IPS DF 6.9 (cell line): ENCODE data around the gene RMP24.

ENCODE experiments used
- DNase-seq: peaks from one replicate; pipeline ENCODE4 v3.0.0-alpha.2; 2013; ENCODE audit warnings: low read depth, low spot score
- H3K27ac ChIP-seq: one replicate; pipeline ENCODE4 v1.5.1; 2013; ENCODE audit warnings: low read length, control low read depth
- H3K27me3 ChIP-seq: 2 replicates; pipeline ENCODE4 v1.6.1; 2013; ENCODE audit warnings: mild to moderate bottlenecking, low read length; ENCODE audit not compliant: control insufficient read depth, insufficient read depth
- H3K36me3 ChIP-seq: 2 replicates; pipeline ENCODE4 v1.6.1; 2013; ENCODE audit warnings: low read length; ENCODE audit not compliant: control insufficient read depth, insufficient read depth
- H3K4me1 ChIP-seq: 2 replicates; pipeline ENCODE4 v1.6.1; 2013; ENCODE audit warnings: low read length; ENCODE audit not compliant: control insufficient read depth, insufficient read depth
- H3K4me3 ChIP-seq: 2 replicates; pipeline ENCODE4 v1.5.1; 2013; ENCODE audit warnings: mild to moderate bottlenecking, low read length
- H3K9me3 ChIP-seq: 2 replicates; pipeline ENCODE4 v1.6.1; 2013; ENCODE audit warnings: low read length, inconsistent platforms; ENCODE audit not compliant: control insufficient read depth, insufficient read depth
- WGBS: extraction: QIAGEN DNeasy Blood & Tissue Kit; methylation state at CpG from one replicate; pipeline ENCODE4 v1.1.7; 2013; ENCODE audit warnings: mixed read lengths, missing lambda C conversion rate; ENCODE audit not compliant: insufficient read length, insufficient coverage; 5-methylcytosine and 5-hydroxymethylcytosine counted together

The RMP24 gene

DNA sequence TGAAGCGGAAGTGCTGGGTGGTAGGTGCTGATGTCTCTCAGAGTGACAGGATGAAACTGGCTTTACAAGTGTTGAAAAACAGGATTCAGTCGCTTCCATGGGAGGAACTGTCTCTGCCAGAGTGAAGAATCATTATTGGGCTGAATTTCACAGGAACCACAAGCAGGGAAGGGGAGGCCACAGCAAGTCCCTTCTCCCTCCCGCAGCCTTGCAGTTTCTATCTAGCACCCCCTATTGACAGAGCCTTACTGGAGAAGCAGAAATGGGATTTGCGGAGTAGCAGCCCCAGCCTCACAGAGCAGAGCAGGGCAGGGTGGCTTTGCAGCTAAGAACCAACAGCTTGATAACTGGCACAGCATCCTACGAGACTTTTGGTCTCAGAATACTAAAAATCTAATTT lies 33.3 kb upstream of the RMP24 start:
- DNase-seq, result peak; percentile 54
- Histone ChIP-seq H3K36me3 (peaks cover 8% of the 10 kb centered on the region; the same call in 1 of the 2 replicates), H3K9me3 (no peaks in the 10 kb centered on the region; the same call in 1 of the 2 replicates), H3K4me3 (no peak overlapping the region), H3K27ac (no peak overlapping the region), H3K27me3 (no peaks in the 10 kb centered on the region), H3K4me1 (0 out of 2 replicates have a peak, but pooled peaks cover 3% of the 10 kb centered on the region)
- no CpG with 5 or more reads among the region's 5 CpGs for WGBS

DNA sequence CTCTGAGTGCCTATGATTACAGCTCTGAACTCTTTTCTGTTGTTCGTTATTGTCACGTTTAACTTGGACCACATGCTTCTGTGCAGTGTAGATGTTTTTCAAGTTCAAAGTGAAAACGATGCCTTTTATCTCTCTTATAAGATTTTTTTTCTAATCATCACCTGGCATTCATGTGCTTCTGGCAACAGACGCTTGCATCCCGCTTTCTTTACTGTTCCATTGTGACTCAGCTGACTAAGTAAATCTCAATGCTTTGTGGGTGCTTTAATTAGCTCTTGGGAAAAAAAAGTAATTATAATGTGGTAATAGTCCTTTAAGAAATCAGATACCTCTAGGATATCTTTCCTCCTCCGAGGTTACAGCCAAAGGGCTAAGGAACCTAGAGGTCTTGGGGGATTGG lies 31.2 kb upstream of the RMP24 start:
- 0 out of 2 replicates have a peak, but pooled peaks cover 6% of the 10 kb centered on the region for H3K4me1 ChIP-seq
- no peaks in the 10 kb centered on the region for H3K27me3 ChIP-seq
- peaks cover 8% of the 10 kb centered on the region; the same call in 1 of the 2 replicates for H3K36me3 ChIP-seq
- DNase-seq, result no peak
- WGBS, result no CpG with 5 or more reads among the region's 6 CpGs
- H3K9me3 ChIP-seq, result no peaks in the 10 kb centered on the region
- H3K4me3 ChIP-seq, result no peak overlapping the region
- no peak overlapping the region for H3K27ac ChIP-seq

DNA sequence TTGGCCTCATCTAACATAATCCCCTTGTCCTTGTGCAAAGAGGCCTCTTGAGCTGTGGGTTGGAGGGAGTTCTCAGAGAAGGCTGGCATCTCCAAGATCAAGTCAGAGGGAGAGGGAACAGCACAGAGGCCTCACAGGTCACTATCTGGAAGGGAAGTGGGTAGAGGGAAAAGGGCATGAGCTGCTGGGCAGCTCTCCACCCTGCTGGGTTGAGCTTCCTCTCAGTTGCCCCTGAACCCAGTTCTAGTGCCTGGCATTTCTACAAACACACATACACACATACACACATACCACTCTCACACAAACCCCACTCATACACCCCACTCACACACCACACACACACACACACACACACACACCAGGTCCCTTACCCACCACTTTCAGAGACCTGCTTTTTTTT lies 30.3 kb upstream of the RMP24 start:
- no peak overlapping the region for H3K27ac ChIP-seq
- H3K4me1 ChIP-seq, result 0 out of 2 replicates have a peak, but pooled peaks cover 7% of the 10 kb centered on the region
- no peak overlapping the region for H3K4me3 ChIP-seq
- no peaks in the 10 kb centered on the region for H3K9me3 ChIP-seq
- H3K36me3 ChIP-seq, result peaks cover 6% of the 10 kb centered on the region; the same call in 1 of the 2 replicates
- H3K27me3 ChIP-seq, result no peaks in the 10 kb centered on the region
- no peak for DNase-seq

DNA sequence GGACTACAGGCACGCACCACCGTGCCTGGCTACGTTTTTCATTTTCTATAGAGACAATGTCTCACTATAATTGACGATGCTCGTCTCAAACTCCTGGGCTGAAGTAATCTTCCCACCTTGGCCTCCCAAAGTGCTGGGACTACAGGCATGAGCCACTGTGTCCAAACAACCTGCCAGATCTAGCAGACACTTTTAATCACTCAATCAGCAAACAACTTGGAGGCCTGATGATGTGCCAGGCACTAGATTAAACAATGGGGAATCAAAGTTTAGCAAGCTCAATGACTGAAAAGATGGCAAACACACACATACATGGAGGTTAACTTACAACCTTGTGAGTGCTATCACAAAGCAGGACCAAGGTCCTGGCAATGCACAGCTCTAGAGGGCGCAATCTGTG lies 29.8 kb upstream of the RMP24 start:
- WGBS, result no CpG with 5 or more reads among the region's 6 CpGs
- no peak for DNase-seq
- Histone ChIP-seq H3K4me1 (0 out of 2 replicates have a peak, but pooled peaks cover 7% of the 10 kb centered on the region), H3K9me3 (no peaks in the 10 kb centered on the region), H3K36me3 (peaks cover 5% of the 10 kb centered on the region; the same call in 1 of the 2 replicates), H3K4me3 (no peak overlapping the region), H3K27ac (no peak overlapping the region), H3K27me3 (no peaks in the 10 kb centered on the region)

DNA sequence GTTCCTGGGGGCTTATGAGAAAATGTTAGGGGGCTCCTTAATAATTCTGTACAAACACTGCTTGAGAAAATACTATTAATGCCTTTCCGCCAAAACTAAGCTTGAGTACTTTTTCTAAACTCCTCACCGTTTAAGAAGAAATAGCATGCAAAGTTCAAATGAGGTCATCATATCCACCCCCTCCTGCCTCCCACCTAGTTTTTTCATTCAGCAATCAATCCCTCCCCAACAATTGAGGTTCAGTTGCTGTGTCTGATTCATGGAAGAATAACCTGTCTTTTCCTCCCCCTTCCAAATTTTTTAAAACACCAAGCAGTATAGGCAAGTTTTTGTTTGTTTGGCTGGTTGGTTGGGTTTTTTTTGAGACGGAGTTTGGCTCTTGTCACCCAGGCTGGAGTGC lies 24.4 kb upstream of the RMP24 start:
- Histone ChIP-seq H3K4me1 (0 out of 2 replicates have a peak, but pooled peaks cover 4% of the 10 kb centered on the region), H3K27me3 (no peaks in the 10 kb centered on the region), H3K36me3 (no peaks in the 10 kb centered on the region), H3K9me3 (no peaks in the 10 kb centered on the region), H3K27ac (no peak overlapping the region), H3K4me3 (no peak overlapping the region)
- DNase-seq, result no peak
- WGBS, result no CpG with 5 or more reads among the region's 3 CpGs

DNA sequence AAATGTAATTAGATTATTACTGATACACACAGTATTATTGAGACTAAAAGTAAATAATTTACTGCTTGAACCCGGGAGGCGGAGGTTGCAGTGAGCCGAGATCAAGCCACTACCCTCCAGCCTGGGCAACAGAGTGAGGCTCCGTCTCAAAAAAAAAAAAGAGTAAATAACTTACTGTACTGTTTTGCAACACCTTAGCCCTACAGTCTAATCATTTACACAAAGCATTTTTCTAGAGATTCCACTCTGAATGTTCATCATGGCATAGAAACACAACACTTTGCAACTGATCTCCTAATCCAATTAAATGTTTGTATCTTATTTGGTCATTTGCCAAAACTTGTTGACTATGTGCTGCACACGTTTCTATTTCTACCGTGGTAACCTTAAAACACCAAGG lies 23.4 kb upstream of the RMP24 start:
- WGBS, result no CpG with 5 or more reads among the region's 6 CpGs

DNA sequence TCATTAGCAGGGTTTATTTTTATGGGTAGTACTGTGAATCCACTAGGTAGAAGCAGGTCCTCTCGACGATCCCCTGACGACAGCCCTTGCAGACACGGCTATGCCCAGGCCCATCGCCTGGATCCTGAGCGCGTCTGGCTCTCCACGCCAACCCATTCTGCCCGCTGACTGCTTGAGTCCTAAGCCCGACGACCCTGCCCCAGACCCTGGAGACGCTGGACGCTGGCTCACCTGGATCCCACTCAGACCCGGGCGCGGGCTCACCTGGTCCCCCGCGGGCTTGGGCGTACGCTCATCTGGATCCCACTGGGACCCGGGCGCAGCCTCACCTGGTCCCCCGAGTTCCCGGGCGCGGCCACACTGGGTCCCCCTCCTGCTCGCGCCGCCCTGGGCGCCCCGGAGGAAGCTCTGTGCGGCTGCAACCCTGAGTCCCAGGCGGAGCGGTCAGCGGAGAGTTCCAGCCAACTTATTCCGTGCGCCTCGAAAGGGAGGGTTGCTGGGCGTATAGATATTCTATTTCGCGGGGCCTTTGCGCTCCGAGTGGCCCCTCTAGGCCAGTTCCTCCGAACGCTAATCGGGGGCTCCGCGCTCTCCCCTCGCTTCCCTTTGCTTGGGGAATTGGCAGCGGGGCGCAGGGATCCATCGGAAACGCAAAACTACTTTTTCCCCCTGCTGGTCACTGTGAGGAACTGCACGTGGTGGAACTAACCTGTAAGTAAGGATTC lies 22.4 kb upstream of the RMP24 start:
- H3K4me3 ChIP-seq, result peak overlapping the region; percentile 54
- WGBS, result no CpG with 5 or more reads among the region's 54 CpGs
- no peak overlapping the region for H3K27ac ChIP-seq
- H3K36me3 ChIP-seq, result no peaks in the 10 kb centered on the region
- peak; percentile 75 for DNase-seq
- 0 out of 2 replicates have a peak, but pooled peaks cover 4% of the 10 kb centered on the region for H3K4me1 ChIP-seq
- H3K27me3 ChIP-seq, result no peaks in the 10 kb centered on the region
- no peaks in the 10 kb centered on the region for H3K9me3 ChIP-seq

More for the DNA sequence above, 23.4 kb upstream of the RMP24 start:
- no peak overlapping the region for H3K27ac ChIP-seq
- H3K27me3 ChIP-seq, result no peaks in the 10 kb centered on the region
- H3K36me3 ChIP-seq, result no peaks in the 10 kb centered on the region
- no peak for DNase-seq
- no peaks in the 10 kb centered on the region for H3K9me3 ChIP-seq
- H3K4me1 ChIP-seq, result 0 out of 2 replicates have a peak, but pooled peaks cover 4% of the 10 kb centered on the region
- peak overlapping the region; percentile 54; the same call in 1 of the 2 replicates for H3K4me3 ChIP-seq

DNA sequence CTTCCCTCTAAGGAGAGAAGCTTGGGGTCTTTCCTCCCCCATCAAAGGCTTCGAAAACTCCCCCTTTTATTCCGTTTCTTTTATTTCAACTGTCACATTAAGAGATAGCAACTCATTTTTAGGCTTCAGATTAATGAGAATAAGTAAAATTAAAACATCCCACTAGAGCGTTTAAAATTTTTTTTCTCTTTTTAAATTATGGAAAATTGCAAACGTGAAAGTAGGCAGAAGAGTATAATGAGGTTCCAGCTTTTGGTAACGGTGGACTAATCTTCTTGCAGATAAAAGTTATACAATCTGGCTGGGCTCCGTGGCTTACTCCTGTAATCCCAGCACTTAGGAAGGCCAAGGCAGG lies 21.9 kb upstream of the RMP24 start:
- 0 out of 2 replicates have a peak, but pooled peaks cover 4% of the 10 kb centered on the region for H3K4me1 ChIP-seq
- no peaks in the 10 kb centered on the region for H3K27me3 ChIP-seq
- WGBS, result no CpG with 5 or more reads among the region's 6 CpGs
- H3K36me3 ChIP-seq, result no peaks in the 10 kb centered on the region
- DNase-seq, result no peak
- H3K9me3 ChIP-seq, result no peaks in the 10 kb centered on the region
- no peak overlapping the region; the same call in 1 of the 2 replicates for H3K4me3 ChIP-seq
- no peak overlapping the region for H3K27ac ChIP-seq

DNA sequence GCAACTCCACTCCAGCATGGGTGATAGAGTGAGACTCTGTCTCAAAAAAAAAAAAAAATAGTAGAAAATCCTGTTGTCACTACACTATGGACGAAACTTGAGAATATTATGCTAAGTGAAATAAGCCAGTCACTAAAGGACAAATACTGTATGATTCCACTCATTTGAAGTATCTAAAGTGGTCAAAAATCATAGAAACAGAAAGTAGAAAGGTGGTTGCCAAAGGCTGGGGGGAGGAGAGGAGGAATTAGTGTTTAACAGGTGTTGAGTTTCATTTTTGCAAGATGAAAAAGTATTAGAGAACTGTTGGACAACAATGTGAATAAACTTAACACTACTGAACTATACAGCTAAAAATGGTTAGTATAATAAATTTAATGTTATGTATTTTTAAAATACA lies 18.8 kb upstream of the RMP24 start:
- H3K9me3 ChIP-seq, result no peaks in the 10 kb centered on the region
- no peaks in the 10 kb centered on the region for H3K4me1 ChIP-seq
- no peaks in the 10 kb centered on the region for H3K36me3 ChIP-seq
- no peak overlapping the region for H3K4me3 ChIP-seq
- WGBS, result no CpG with 5 or more reads among the region's 1 CpG
- DNase-seq, result no peak
- H3K27ac ChIP-seq, result no peak overlapping the region
- no peaks in the 10 kb centered on the region for H3K27me3 ChIP-seq

DNA sequence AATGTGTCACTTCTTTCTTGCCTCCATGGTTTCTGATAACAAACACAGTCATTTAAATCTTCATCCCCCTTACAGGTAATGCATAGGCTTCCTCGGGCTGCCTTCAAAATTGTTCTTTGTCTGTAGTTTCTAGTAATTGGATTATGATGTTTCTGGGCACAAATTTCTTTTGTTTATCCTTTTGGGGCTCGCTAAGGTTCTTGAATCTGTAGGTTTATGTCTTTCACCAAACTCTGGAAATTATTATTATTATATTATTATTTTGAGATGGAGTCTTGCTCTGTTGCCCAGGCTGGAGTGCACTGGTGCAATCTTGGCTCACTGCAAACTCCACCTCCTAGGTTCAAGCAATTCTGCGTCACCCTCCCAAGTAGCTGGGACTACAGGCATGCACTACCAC lies 16.3 kb upstream of the RMP24 start:
- WGBS, result no CpG with 5 or more reads among the region's 3 CpGs
- Histone ChIP-seq H3K9me3 (no peaks in the 10 kb centered on the region; the same call in 1 of the 2 replicates), H3K4me3 (no peak overlapping the region), H3K4me1 (no peaks in the 10 kb centered on the region), H3K36me3 (no peaks in the 10 kb centered on the region), H3K27me3 (no peaks in the 10 kb centered on the region), H3K27ac (no peak overlapping the region)
- no peak for DNase-seq

DNA sequence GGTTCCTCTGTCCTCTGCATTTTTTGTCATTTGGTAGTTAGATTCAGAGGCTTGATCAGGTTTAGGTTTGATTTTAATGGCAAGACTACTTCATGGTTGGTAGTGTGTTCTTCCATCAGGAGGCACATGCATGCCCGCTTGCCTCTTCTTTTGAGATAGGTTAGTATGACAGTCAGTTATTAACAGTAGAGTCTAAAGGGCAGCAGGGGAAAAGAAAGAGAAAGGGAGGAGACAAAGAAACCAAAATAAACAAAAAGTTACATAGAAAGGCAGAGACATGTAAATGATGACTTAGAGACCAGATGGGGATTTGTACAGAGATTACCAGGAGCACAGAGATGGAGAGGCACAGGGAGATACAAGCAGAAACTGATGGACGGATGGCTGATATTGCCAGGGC lies 10.2 kb upstream of the RMP24 start:
- no peaks in the 10 kb centered on the region for H3K27me3 ChIP-seq
- H3K36me3 ChIP-seq, result no peaks in the 10 kb centered on the region
- WGBS, result no CpG with 5 or more reads among the region's 2 CpGs
- H3K4me3 ChIP-seq, result no peak overlapping the region
- H3K9me3 ChIP-seq, result no peaks in the 10 kb centered on the region; the same call in 1 of the 2 replicates
- H3K4me1 ChIP-seq, result no peaks in the 10 kb centered on the region
- H3K27ac ChIP-seq, result no peak overlapping the region
- no peak for DNase-seq
